PC-9 (cell line): Measurements from ENCODE around the gene KCTD16. TPM values are rescaled to one million over a fixed set of nuclear protein-coding genes. Genes with fewer than 3 reads are reported as not detected.

Experiments
- BruUV-seq: library from RNA; stranded (reverse); fragments of 400-500 nt; replicated peaks from 2 replicates; lab custom pipeline; 2021; lab: Mats Ljungman, UMichigan
- CTCF ChIA-PET: fragments of 300-600 bp; sonication (Branson Sonifier 250); formaldehyde crosslinking; loops from one replicate; lab custom pipeline; 2022; ENCODE audit warnings: antibody characterized with exemption; lab: Charles Lee
- POLR2A ChIA-PET: fragments of 300-600 bp; sonication (Branson Sonifier 250); formaldehyde crosslinking; loops from one replicate; lab custom pipeline; 2022; ENCODE audit warnings: antibody characterized with exemption; ENCODE audit not compliant: unreplicated experiment; lab: Charles Lee
- DNase-seq, 2 experiments: peaks; one replicate each; pipeline versions ENCODE4 v3.0.0 to v3.0.0-alpha.2; 2015 to 2022; ENCODE audit warnings: mixed read lengths in 1 of 2
- H2AFZ ChIP-seq: fragments of 200-600 bp; sonication (generic); 2 replicates; pipeline ENCODE4 v1.8.1; 2017; ENCODE audit warnings: antibody characterized with exemption
- H3F3A ChIP-seq: fragments of 200-600 bp; sonication (generic); 2 replicates; pipeline ENCODE4 v1.8.1; 2017; ENCODE audit warnings: antibody characterized with exemption, mild to moderate bottlenecking, low read depth; ENCODE audit not compliant: insufficient read depth
- H3K27ac ChIP-seq: fragments of 200-600 bp; sonication (generic); 2 replicates; pipeline ENCODE4 v1.6.1; 2016; ENCODE audit warnings: mixed run types
- H3K27me3 ChIP-seq: fragments of 200-600 bp; sonication (generic); 2 replicates; pipeline ENCODE4 v1.6.1; 2016; ENCODE audit warnings: low read depth, mixed run types; ENCODE audit not compliant: insufficient read depth
- H3K36me3 ChIP-seq: fragments of 200-600 bp; sonication (generic); 2 replicates; pipeline ENCODE4 v1.6.1; 2016; ENCODE audit warnings: low read depth, mixed run types
- H3K4me1 ChIP-seq: fragments of 200-600 bp; sonication (generic); replicated peaks from 2 replicates; pipeline ENCODE4 v1.6.1; 2016; ENCODE audit warnings: mixed run types; ENCODE audit not compliant: insufficient read depth
- H3K4me2 ChIP-seq: fragments of 200-600 bp; sonication (generic); 2 replicates; pipeline ENCODE4 v1.6.1; 2017; ENCODE audit warnings: mixed run types
- H3K4me3 ChIP-seq: fragments of 200-600 bp; sonication (generic); 2 replicates; pipeline ENCODE4 v1.6.1; 2016; ENCODE audit warnings: mixed run types
- H3K79me2 ChIP-seq: fragments of 200-600 bp; sonication (generic); 2 replicates; pipeline ENCODE4 v1.6.1; 2017; ENCODE audit warnings: low read depth, mixed run types
- H3K9me2 ChIP-seq: fragments of 200-600 bp; sonication (generic); 2 replicates; pipeline ENCODE4 v1.8.1; 2017; ENCODE audit warnings: mild to moderate bottlenecking; ENCODE audit not compliant: insufficient read depth
- H3K9me3 ChIP-seq: fragments of 200-600 bp; sonication (generic); 2 replicates; pipeline ENCODE4 v1.8.1; 2016; ENCODE audit warnings: low read depth; ENCODE audit not compliant: insufficient read depth
- H4K20me1 ChIP-seq: fragments of 200-600 bp; sonication (generic); 2 replicates; pipeline ENCODE4 v1.8.1; 2017; ENCODE audit not compliant: insufficient read depth
- CTCF ChIP-seq: fragments of 200-600 bp; sonication (generic); conservative IDR thresholded peaks from 2 replicates; pipeline ENCODE4 v1.6.1; 2017; ENCODE audit warnings: mixed run types, antibody characterized with exemption, mild to moderate bottlenecking, moderate library complexity
- EZH2 ChIP-seq: fragments of 200-600 bp; sonication (generic); IDR thresholded peaks from 2 replicates; pipeline ENCODE4 v1.8.0; 2017; ENCODE audit warnings: antibody characterized with exemption, low read depth
- intact Hi-C: fragments of 100-400 bp; cut with micrococcal nuclease; formaldehyde crosslinking; loops from one replicate; pipeline ENCODE4 v1.10.0; 2022; ENCODE audit not compliant: unreplicated experiment
- total RNA-seq: library from RNA; stranded (reverse); gene quantifications from 2 replicates; pipeline ENCODE4 v1.2.3, GENCODE V29; 2021

Gene KCTD16
- total RNA-seq, 1 experiment from 2014 or later, result 0.33 TPM

GRCh38 chr5:144275329-144275728 is 104.7 kb downstream of the KCTD16 start:
- H3K79me2 ChIP-seq, result no peaks in the 10 kb centered on the region
- ChIA-PET CTCF (no interaction called here), POLR2A (no interaction called here)
- H3K4me1 ChIP-seq, result no peaks in the 10 kb centered on the region
- H3K27ac ChIP-seq, result no peak overlapping the region
- H3K4me2 ChIP-seq, result no peak overlapping the region
- no peak for DNase-seq
- H3K9me3 ChIP-seq, result no peaks in the 10 kb centered on the region
- no peaks in the 10 kb centered on the region for H4K20me1 ChIP-seq
- H3K36me3 ChIP-seq, result no peaks in the 10 kb centered on the region
- TF ChIP-seq EZH2 (no peak), CTCF (no peak)
- H3K4me3 ChIP-seq, result no peak overlapping the region
- no peaks in the 10 kb centered on the region for H3F3A ChIP-seq
- no peak overlapping the region for H2AFZ ChIP-seq
- no peaks in the 10 kb centered on the region for H3K9me2 ChIP-seq
- no TSS peak for BruUV-seq
- intact Hi-C loops, result no loop called here
- no peaks in the 10 kb centered on the region for H3K27me3 ChIP-seq

GRCh38 chr5:144276034-144276822 is 105.6 kb downstream of the KCTD16 start:
- H3K27me3 ChIP-seq, result no peaks in the 10 kb centered on the region; the same call in 1 of the 2 replicates
- TF ChIP-seq CTCF (no peak), EZH2 (no peak)
- no peaks in the 10 kb centered on the region for H3F3A ChIP-seq
- H3K9me3 ChIP-seq, result no peaks in the 10 kb centered on the region
- no TSS peak for BruUV-seq
- no peak for DNase-seq
- no peaks in the 10 kb centered on the region for H3K36me3 ChIP-seq
- H4K20me1 ChIP-seq, result no peaks in the 10 kb centered on the region
- H3K9me2 ChIP-seq, result no peaks in the 10 kb centered on the region
- H2AFZ ChIP-seq, result no peak overlapping the region
- H3K4me2 ChIP-seq, result no peak overlapping the region
- ChIA-PET POLR2A (no interaction called here), CTCF (no interaction called here)
- H3K27ac ChIP-seq, result no peak overlapping the region
- H3K4me3 ChIP-seq, result no peak overlapping the region
- no peaks in the 10 kb centered on the region for H3K4me1 ChIP-seq
- no peaks in the 10 kb centered on the region for H3K79me2 ChIP-seq
- intact Hi-C loops, result no loop called here

GRCh38 chr5:144281784-144282183 is 111.1 kb downstream of the KCTD16 start:
- H3K79me2 ChIP-seq, result no peaks in the 10 kb centered on the region
- no peaks in the 10 kb centered on the region; the same call in 1 of the 2 replicates for H3K27me3 ChIP-seq
- no peaks in the 10 kb centered on the region for H3K4me1 ChIP-seq
- no peak overlapping the region for H3K4me3 ChIP-seq
- ChIA-PET POLR2A (no interaction called here), CTCF (no interaction called here)
- no peak overlapping the region for H2AFZ ChIP-seq
- intact Hi-C loops, result no loop called here
- BruUV-seq, result no TSS peak
- no peak overlapping the region for H3K27ac ChIP-seq
- H3K4me2 ChIP-seq, result no peak overlapping the region
- H3F3A ChIP-seq, result no peaks in the 10 kb centered on the region
- no peaks in the 10 kb centered on the region for H3K9me3 ChIP-seq
- H3K9me2 ChIP-seq, result no peaks in the 10 kb centered on the region
- H3K36me3 ChIP-seq, result no peaks in the 10 kb centered on the region
- TF ChIP-seq CTCF (no peak), EZH2 (no peak)
- DNase-seq, result no peak
- no peaks in the 10 kb centered on the region for H4K20me1 ChIP-seq
